ENCODE results near the gene INSM2.
A peak's percentile ranks its signal among the peaks of the same experiment; 100 is the strongest.

The INSM2 gene

DNA sequence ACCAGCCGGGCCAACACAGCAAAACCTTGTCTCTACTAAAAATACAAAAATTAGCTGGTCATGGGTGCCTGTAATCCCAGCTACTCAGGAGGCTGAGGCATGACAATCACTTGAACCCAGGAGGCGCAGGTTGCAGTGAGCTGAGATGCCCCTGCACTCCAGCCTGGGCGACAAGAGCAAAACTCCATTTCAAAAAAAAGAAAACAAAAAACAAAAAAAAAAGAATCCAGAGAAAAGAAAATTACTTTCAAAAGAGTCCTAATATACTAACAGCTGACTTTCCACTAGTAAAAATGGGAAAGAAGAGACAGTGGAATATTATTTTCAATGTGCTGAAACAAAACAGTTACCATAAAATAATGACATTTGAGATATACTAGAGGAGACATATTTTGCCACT, 8.3 kb upstream of the INSM2 start:
- TF ChIP-seq POLR2AphosphoS5 (IDR thresholded peaks at IDR 0.05; ENCODE audit: low read depth, low read length) (no peak), TAF1 (IDR thresholded peaks at IDR 0.05; ENCODE audit: borderline replicate concordance, low read depth, low read length) (no peak), POLR2A (IDR thresholded peaks at IDR 0.05; ENCODE audit: low read depth, low read length) (no peak)
- no peak for DNase-seq (ENCODE audit: insufficient read length)
- FAIRE-seq = no peak

DNA sequence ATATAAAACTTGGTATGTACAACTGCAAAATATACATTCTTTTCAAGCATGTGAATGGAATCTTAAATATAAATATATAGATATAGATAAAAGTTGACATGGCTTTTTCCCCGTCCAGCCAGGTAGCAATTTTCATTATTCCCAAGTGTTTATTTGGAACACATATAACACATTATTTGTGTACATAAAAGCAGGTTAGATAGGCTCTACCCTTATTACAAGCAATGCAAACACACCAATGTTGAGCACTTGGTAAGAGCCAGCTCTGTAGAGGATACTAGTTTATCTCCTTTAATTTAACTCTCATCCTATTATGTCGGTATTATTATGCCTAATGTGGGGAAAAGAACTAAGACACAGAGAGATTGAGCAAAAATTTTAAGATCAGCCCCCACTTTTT, 7.0 kb upstream of the INSM2 start:
- FAIRE-seq = no peak
- TF ChIP-seq TAF1 (IDR thresholded peaks at IDR 0.05; ENCODE audit: borderline replicate concordance, low read depth, low read length) (no peak), POLR2AphosphoS5 (IDR thresholded peaks at IDR 0.05; ENCODE audit: low read depth, low read length) (no peak), POLR2A (IDR thresholded peaks at IDR 0.05; ENCODE audit: low read depth, low read length) (no peak)
- no peak for DNase-seq (ENCODE audit: insufficient read length)

DNA sequence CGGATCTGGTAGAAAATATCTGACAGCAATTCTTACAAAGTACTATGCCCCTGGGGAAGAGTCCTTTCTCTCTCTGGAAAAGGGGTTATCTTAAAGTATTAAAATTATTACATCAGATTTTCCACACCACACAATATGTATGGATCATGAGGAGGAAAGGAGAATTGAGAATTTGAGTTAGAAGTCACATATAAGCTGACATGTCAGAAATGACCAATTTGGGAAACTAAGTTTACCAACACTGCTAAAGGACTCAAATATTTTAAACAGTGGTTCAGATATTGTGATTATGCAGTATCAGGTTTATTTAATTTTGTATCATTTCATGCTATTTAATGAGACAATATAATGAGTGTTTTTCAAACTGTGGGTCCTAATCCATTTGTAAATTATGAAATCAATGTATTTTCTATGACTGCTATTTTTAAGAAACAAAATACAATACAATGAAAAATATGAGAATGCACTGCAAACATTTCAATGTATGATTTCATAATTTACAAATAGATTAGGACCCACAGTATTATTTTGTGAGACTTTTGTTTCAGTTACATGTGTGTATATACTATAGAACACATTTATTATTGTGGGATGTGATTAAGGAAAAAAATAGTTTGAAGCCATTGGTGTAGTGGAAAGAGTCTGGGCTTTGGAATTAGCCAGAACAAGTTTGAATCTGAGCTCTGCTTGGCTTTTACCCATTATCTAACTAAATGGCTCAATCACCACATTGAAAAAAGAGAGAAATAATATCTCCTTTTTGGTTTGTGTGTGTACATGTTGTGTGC, 1.8 kb upstream of the INSM2 start:
- DNase-seq (ENCODE audit: insufficient read length) = no peak
- no peak for FAIRE-seq
- TF ChIP-seq POLR2A (IDR thresholded peaks at IDR 0.05; ENCODE audit: low read depth, low read length) = no peak
- no peak for TF ChIP-seq TAF1 (IDR thresholded peaks at IDR 0.05; ENCODE audit: borderline replicate concordance, low read depth, low read length)
- no peak for TF ChIP-seq POLR2AphosphoS5 (IDR thresholded peaks at IDR 0.05; ENCODE audit: low read depth, low read length)

DNA sequence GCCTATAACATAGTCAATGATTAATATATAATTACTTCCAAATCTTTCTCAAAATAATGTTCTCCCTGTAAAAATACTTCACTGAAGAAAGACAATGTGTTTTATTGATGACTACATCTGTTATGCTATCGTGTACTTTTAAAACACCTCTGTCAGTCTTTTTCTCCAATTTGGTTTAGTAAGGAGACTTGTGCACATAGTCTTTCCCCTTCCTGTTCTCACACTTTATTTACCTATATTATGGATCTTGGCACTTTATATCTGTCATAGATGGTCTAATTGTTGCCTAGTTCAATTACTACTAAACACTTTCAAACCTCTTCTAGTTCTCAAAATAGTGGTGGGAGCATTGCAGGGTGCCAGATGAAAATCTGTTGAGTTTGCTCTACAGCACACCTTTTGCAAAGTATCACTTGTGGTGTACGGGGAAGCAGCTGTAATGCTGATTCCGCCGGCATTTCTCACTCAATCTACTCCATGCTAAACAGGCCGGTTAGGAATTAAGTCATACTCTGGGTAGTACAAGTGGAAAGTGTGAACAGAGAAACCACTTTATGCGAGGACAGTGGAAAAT, 1.1 kb upstream of the INSM2 start:
- FAIRE-seq (no peak), DNase-seq (ENCODE audit: insufficient read length) (no peak)
- TF ChIP-seq POLR2AphosphoS5 (IDR thresholded peaks at IDR 0.05; ENCODE audit: low read depth, low read length) = no peak
- TF ChIP-seq TAF1 (IDR thresholded peaks at IDR 0.05; ENCODE audit: borderline replicate concordance, low read depth, low read length) = no peak
- no peak for TF ChIP-seq POLR2A (IDR thresholded peaks at IDR 0.05; ENCODE audit: low read depth, low read length)

DNA sequence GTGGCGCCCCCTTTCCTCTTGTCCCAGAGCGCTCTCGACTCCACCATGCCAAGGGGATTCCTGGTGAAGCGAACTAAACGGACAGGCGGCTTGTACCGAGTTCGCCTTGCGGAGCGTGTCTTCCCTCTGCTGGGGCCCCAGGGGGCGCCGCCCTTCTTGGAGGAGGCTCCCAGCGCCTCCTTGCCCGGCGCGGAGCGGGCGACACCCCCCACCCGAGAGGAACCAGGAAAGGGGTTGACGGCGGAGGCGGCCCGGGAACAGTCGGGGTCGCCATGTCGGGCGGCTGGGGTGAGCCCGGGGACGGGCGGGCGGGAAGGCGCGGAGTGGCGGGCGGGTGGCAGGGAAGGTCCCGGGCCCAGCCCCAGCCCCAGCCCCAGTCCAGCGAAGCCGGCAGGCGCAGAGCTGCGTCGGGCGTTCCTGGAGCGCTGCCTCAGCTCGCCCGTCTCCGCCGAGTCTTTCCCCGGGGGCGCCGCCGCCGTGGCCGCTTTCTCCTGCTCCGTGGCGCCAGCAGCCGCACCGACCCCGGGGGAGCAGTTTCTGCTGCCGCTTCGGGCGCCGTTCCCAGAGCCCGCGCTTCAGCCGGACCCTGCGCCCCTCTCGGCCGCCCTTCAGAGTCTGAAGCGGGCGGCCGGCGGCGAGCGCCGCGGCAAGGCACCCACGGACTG, 376 bp downstream of the INSM2 start:
- FAIRE-seq (no peak), DNase-seq (ENCODE audit: insufficient read length) (no peak)
- TF ChIP-seq POLR2A (IDR thresholded peaks at IDR 0.05; ENCODE audit: low read depth, low read length) (no peak), TAF1 (IDR thresholded peaks at IDR 0.05; ENCODE audit: borderline replicate concordance, low read depth, low read length) (no peak), POLR2AphosphoS5 (IDR thresholded peaks at IDR 0.05; ENCODE audit: low read depth, low read length) (no peak)

DNA sequence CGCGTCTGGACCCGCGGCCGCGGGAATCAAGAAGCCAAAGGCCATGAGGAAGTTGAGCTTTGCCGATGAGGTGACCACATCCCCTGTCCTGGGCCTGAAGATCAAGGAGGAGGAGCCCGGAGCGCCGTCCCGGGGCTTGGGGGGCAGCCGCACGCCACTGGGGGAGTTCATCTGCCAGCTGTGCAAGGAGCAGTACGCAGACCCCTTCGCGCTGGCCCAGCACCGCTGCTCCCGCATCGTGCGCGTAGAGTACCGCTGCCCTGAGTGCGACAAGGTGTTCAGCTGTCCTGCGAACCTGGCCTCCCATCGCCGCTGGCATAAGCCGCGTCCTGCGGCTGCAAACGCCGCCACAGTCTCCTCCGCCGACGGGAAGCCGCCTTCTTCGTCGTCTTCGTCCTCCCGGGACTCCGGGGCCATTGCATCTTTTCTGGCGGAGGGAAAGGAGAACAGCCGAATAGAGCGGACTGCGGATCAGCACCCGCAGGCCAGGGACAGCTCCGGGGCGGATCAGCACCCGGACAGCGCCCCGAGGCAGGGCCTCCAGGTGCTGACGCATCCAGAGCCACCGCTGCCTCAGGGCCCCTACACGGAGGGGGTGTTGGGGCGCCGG, 1.0 kb downstream of the INSM2 start:
- peak; percentile 57 for DNase-seq (ENCODE audit: insufficient read length)
- no peak for TF ChIP-seq TAF1 (IDR thresholded peaks at IDR 0.05; ENCODE audit: borderline replicate concordance, low read depth, low read length)
- TF ChIP-seq POLR2A (IDR thresholded peaks at IDR 0.05; ENCODE audit: low read depth, low read length) = no peak
- peak; percentile 27 for FAIRE-seq

DNA sequence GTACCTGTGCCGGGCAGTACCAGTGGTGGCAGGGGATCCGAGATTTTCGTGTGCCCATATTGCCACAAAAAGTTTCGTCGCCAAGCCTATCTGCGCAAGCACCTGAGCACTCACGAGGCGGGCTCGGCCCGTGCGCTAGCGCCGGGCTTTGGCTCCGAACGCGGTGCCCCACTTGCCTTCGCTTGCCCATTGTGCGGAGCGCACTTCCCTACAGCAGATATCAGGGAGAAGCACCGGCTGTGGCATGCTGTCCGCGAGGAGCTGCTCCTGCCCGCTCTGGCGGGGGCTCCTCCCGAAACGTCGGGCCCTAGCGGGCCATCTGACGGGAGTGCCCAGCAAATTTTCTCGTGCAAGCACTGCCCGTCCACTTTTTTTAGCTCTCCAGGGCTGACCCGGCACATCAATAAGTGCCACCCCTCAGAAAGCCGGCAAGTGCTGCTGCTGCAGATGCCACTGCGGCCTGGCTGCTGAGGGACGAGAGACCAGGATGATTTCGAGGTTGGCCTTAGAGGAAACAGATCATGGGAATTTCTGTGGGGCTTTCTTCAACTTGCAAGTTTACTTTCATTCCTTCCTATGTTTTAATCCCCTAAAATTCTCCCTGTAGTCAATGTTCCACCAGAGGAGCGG, 1.6 kb downstream of the INSM2 start:
- FAIRE-seq (no peak), DNase-seq (ENCODE audit: insufficient read length) (no peak)
- no peak for TF ChIP-seq POLR2AphosphoS5 (IDR thresholded peaks at IDR 0.05; ENCODE audit: low read depth, low read length)
- no peak for TF ChIP-seq TAF1 (IDR thresholded peaks at IDR 0.05; ENCODE audit: borderline replicate concordance, low read depth, low read length)
- TF ChIP-seq POLR2A (IDR thresholded peaks at IDR 0.05; ENCODE audit: low read depth, low read length) = no peak

DNA sequence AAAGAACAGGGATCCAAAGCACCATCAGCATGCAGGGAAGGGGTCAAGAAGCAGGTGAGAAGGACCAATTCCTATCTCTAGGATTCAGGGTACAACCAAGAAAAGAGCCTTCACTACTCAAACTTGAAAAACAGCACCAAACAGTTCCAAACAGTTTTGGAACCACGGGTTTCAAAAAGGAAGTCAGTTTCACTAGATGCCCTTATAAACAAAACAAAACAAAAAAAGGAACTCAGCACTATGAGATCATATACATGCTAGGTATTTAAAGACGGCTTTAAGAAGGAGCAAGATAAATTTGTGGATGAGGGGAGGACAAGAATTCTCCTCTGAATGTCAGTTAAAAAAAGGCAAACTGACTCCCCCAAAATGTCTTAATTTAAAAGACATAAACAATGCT, 6.0 kb downstream of the INSM2 start:
- DNase-seq (ENCODE audit: insufficient read length) (no peak), FAIRE-seq (no peak)
- no peak for TF ChIP-seq TAF1 (IDR thresholded peaks at IDR 0.05; ENCODE audit: borderline replicate concordance, low read depth, low read length)
- TF ChIP-seq POLR2A (IDR thresholded peaks at IDR 0.05; ENCODE audit: low read depth, low read length) = no peak
- no peak for TF ChIP-seq POLR2AphosphoS5 (IDR thresholded peaks at IDR 0.05; ENCODE audit: low read depth, low read length)

DNA sequence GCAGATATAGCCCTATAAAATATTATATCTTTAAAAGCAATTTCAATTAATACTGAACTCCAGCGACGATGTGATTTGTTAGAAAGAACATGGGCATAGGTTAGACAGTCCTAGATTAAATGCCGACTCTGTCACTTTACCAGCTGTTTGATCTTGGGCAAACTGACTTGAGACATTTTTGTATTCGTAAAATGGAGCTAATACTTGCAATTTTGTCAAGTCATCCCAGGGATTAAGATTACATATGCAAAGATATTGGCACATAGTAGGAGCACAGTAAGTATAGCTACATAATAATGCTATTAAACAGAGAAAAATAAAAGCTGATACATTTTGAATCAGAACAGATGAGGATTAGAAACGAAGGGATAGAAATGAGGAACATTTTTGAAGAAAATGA, 9.0 kb downstream of the INSM2 start:
- no peak for TF ChIP-seq POLR2A (IDR thresholded peaks at IDR 0.05; ENCODE audit: low read depth, low read length)
- FAIRE-seq (no peak), DNase-seq (ENCODE audit: insufficient read length) (no peak)

DNA sequence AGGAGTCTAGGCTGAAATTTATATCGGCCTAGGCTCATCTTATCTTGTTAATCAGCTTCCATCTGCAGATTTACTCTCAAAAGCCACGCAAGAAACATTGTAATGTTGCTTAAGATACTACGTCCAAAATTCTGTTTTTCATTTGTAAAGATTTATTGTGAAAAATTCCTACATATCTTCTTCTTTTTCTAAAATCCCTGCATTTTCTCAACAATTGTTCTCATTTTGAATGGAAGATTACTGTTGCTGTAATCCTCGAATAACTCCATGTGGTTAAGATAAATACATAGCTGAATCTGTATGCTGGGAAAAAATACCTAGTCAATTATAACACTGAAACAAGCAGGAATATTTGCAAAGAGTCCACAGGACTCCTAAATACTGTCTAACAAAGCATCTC, 15.6 kb downstream of the INSM2 start:
- no peak for DNase-seq (ENCODE audit: insufficient read length)
- TF ChIP-seq TAF1 (IDR thresholded peaks at IDR 0.05; ENCODE audit: borderline replicate concordance, low read depth, low read length) (no peak), POLR2AphosphoS5 (IDR thresholded peaks at IDR 0.05; ENCODE audit: low read depth, low read length) (no peak), POLR2A (IDR thresholded peaks at IDR 0.05; ENCODE audit: low read depth, low read length) (no peak)
- FAIRE-seq = no peak

DNA sequence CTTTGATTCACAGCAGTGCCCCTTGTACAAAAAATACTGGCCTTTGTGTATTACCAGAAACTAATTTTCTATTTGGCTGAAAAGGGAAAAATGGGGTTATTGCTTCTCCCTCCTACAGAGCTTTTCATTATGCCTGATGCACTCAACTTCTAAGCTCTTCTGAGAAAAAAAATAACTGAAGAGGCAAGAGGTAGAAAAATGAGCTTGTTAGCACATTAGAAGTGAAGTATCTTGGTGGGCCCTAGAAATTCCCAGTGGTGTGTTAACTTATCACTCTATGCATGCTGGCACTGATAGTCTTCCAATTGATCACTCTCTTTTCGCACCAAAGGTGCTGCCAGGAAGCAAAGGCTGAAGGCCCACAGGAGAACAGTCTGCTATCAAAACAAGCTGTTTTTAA, 17.1 kb downstream of the INSM2 start:
- FAIRE-seq = no peak
- TF ChIP-seq POLR2AphosphoS5 (IDR thresholded peaks at IDR 0.05; ENCODE audit: low read depth, low read length) (no peak), TAF1 (IDR thresholded peaks at IDR 0.05; ENCODE audit: borderline replicate concordance, low read depth, low read length) (no peak), POLR2A (IDR thresholded peaks at IDR 0.05; ENCODE audit: low read depth, low read length) (no peak)
- DNase-seq (ENCODE audit: insufficient read length) = no peak
